SU-DHL-6 (cell line): ENCODE measurements around the gene ZDHHC17.

ENCODE experiments used
- H2AFZ ChIP-seq: fragments of 200-600 bp; sonication (generic); 2 replicates; pipeline ENCODE4 v1.6.1; 2014; ENCODE audit warnings: low read depth, mild to moderate bottlenecking, moderate library complexity, mixed read lengths, antibody characterized with exemption, low read length; ENCODE audit not compliant: severe bottlenecking
- H3F3A ChIP-seq: fragments of 200-600 bp; shearing (Covaris generic); 2 replicates; pipeline ENCODE4 v1.6.0; 2016; ENCODE audit warnings: antibody characterized with exemption, mild to moderate bottlenecking; ENCODE audit not compliant: insufficient read depth
- H3K27ac ChIP-seq: fragments of 200-600 bp; sonication (generic); 2 replicates; pipeline ENCODE4 v1.5.1; 2016; ENCODE audit warnings: low read depth, mild to moderate bottlenecking, low read length, moderate library complexity, mixed read lengths
- H3K27me3 ChIP-seq: fragments of 200-600 bp; sonication (generic), shearing (Covaris generic); 2 replicates; pipeline ENCODE4 v1.6.0; 2014; ENCODE audit warnings: mild to moderate bottlenecking, low read length
- H3K36me3 ChIP-seq: fragments of 200-600 bp; sonication (generic); 2 replicates; pipeline ENCODE4 v1.6.1; 2014; ENCODE audit warnings: mild to moderate bottlenecking, low read length, mixed read lengths
- H3K4me2 ChIP-seq: fragments of 300-600, 200-600 bp; shearing (Covaris generic), sonication (generic); 2 replicates; pipeline ENCODE4 v1.6.0; 2014; ENCODE audit warnings: low read length, low read depth, mild to moderate bottlenecking; ENCODE audit not compliant: poor library complexity, severe bottlenecking
- H3K4me3 ChIP-seq: fragments of 200-600 bp; sonication (generic); 2 replicates; pipeline ENCODE4 v1.5.1; 2014; ENCODE audit warnings: antibody characterized with exemption, low read length, mild to moderate bottlenecking, mixed read lengths; ENCODE audit not compliant: insufficient read depth, poor library complexity, severe bottlenecking
- H3K79me2 ChIP-seq: fragments of 200-600 bp; sonication (generic); 2 replicates; pipeline ENCODE4 v1.6.1; 2014; ENCODE audit warnings: mild to moderate bottlenecking, low read length, moderate library complexity; ENCODE audit not compliant: insufficient read depth
- H3K9ac ChIP-seq: fragments of 200-600 bp; sonication (generic); 2 replicates; pipeline ENCODE4 v1.7.0; 2014; ENCODE audit warnings: mild to moderate bottlenecking, low read length
- H3K9me2 ChIP-seq: fragments of 200-600 bp; sonication (generic); replicated peaks from 2 replicates; pipeline ENCODE4 v1.6.1; 2014; ENCODE audit warnings: low read length; ENCODE audit not compliant: insufficient read depth
- H3K9me3 ChIP-seq: fragments of 200-600 bp; sonication (generic); 2 replicates; pipeline ENCODE4 v1.6.1; 2014; ENCODE audit warnings: low read length, mixed read lengths; ENCODE audit not compliant: insufficient read depth
- H4K20me1 ChIP-seq: fragments of 200-600 bp; sonication (generic); 2 replicates; pipeline ENCODE4 v1.6.1; 2014; ENCODE audit warnings: low read depth, mild to moderate bottlenecking, antibody characterized with exemption, low read length, moderate library complexity, mixed read lengths
- EZH2phosphoT487 ChIP-seq: fragments of 200-600 bp; sonication (generic), shearing (Covaris generic); conservative IDR thresholded peaks from 2 replicates; pipeline ENCODE4 v1.6.1; 2018; ENCODE audit warnings: mild to moderate bottlenecking, antibody characterized with exemption, low read length, moderate library complexity, mixed read lengths
- TF ChIP-seq, protein P1 (sequence below): fragments of 200-600 bp; sonication (generic); IDR thresholded peaks from one replicate; pipeline ENCODE4 v1.5.1; 2017; ENCODE audit warnings: antibody characterized with exemption, mild to moderate bottlenecking, low read length, moderate library complexity; ENCODE audit not compliant: insufficient read depth, poor library complexity, severe bottlenecking

ZDHHC17 gene

GRCh38 chr12:76866726-76867125, 102.8 kb downstream of the ZDHHC17 start:
- TF ChIP-seq, protein P1, sequence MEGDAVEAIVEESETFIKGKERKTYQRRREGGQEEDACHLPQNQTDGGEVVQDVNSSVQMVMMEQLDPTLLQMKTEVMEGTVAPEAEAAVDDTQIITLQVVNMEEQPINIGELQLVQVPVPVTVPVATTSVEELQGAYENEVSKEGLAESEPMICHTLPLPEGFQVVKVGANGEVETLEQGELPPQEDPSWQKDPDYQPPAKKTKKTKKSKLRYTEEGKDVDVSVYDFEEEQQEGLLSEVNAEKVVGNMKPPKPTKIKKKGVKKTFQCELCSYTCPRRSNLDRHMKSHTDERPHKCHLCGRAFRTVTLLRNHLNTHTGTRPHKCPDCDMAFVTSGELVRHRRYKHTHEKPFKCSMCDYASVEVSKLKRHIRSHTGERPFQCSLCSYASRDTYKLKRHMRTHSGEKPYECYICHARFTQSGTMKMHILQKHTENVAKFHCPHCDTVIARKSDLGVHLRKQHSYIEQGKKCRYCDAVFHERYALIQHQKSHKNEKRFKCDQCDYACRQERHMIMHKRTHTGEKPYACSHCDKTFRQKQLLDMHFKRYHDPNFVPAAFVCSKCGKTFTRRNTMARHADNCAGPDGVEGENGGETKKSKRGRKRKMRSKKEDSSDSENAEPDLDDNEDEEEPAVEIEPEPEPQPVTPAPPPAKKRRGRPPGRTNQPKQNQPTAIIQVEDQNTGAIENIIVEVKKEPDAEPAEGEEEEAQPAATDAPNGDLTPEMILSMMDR = no peak
- TF ChIP-seq EZH2phosphoT487 = no peak
- Histone ChIP-seq H4K20me1 (no peaks in the 10 kb centered on the region), H3K4me3 (no peak overlapping the region), H3F3A (no peaks in the 10 kb centered on the region), H3K9me3 (no peaks in the 10 kb centered on the region), H3K36me3 (no peaks in the 10 kb centered on the region), H3K79me2 (no peaks in the 10 kb centered on the region), H3K27me3 (no peaks in the 10 kb centered on the region), H3K4me2 (no peak overlapping the region), H3K27ac (no peak overlapping the region), H3K9me2 (no peaks in the 10 kb centered on the region), H3K9ac (no peak overlapping the region), H2AFZ (no peak overlapping the region)

- H2AFZ ChIP-seq = no peak overlapping the region
- H3K27ac ChIP-seq = no peak overlapping the region
- H4K20me1 ChIP-seq = no peaks in the 10 kb centered on the region
- no peaks in the 10 kb centered on the region for H3F3A ChIP-seq
- H3K9me3 ChIP-seq = no peaks in the 10 kb centered on the region
- H3K36me3 ChIP-seq = no peaks in the 10 kb centered on the region
- H3K4me2 ChIP-seq = no peak overlapping the region
- no peaks in the 10 kb centered on the region for H3K9me2 ChIP-seq
- no peak for TF ChIP-seq EZH2phosphoT487
- TF ChIP-seq, protein P1 = no peak
- no peak overlapping the region for H3K9ac ChIP-seq
- H3K27me3 ChIP-seq = no peaks in the 10 kb centered on the region
- H3K4me3 ChIP-seq = no peak overlapping the region
- H3K79me2 ChIP-seq = no peaks in the 10 kb centered on the region
Measured at GRCh38 chr12:76871082-76871481, 107.2 kb downstream of the ZDHHC17 start.

- no peak overlapping the region for H3K4me3 ChIP-seq
- H3F3A ChIP-seq = no peaks in the 10 kb centered on the region
- no peak overlapping the region for H3K27ac ChIP-seq
- no peaks in the 10 kb centered on the region for H3K36me3 ChIP-seq
- no peaks in the 10 kb centered on the region for H3K79me2 ChIP-seq
- H3K9ac ChIP-seq = no peak overlapping the region
- no peak for TF ChIP-seq EZH2phosphoT487
- TF ChIP-seq, protein P1 = no peak
- no peak overlapping the region for H3K4me2 ChIP-seq
- H3K9me2 ChIP-seq = no peaks in the 10 kb centered on the region
- no peaks in the 10 kb centered on the region for H3K9me3 ChIP-seq
- no peaks in the 10 kb centered on the region for H4K20me1 ChIP-seq
- no peaks in the 10 kb centered on the region for H3K27me3 ChIP-seq
- no peak overlapping the region for H2AFZ ChIP-seq
Measured at GRCh38 chr12:76871742-76872141, 107.8 kb downstream of the ZDHHC17 start.

DNA sequence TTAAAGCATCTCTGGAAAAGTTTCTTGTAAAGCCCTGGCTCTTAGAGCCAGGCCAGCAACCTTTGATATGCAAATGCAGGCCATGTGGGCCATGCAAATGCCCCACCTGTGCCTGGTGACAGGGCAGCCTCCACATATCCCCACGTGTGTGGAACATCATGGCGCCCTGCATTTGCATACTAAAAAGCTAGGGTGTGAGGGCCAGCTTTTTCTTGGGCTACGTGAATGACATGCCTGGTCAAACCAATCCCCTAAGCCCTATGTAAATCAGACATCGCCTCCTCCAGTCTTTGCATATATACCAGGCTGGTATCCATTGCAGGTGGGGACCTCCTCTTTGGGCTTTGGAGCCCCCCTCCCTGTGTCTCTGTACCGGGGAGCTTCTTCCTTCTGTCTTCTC, 108.5 kb downstream of the ZDHHC17 start:
- no peak overlapping the region for H3K4me3 ChIP-seq
- TF ChIP-seq EZH2phosphoT487 = no peak
- TF ChIP-seq, protein P1 = no peak
- H4K20me1 ChIP-seq = no peaks in the 10 kb centered on the region
- no peaks in the 10 kb centered on the region for H3K27me3 ChIP-seq
- no peaks in the 10 kb centered on the region for H3K36me3 ChIP-seq
- no peak overlapping the region for H3K4me2 ChIP-seq
- no peaks in the 10 kb centered on the region for H3K79me2 ChIP-seq
- no peak overlapping the region for H2AFZ ChIP-seq
- H3K9me3 ChIP-seq = no peaks in the 10 kb centered on the region
- no peaks in the 10 kb centered on the region for H3K9me2 ChIP-seq
- no peaks in the 10 kb centered on the region for H3F3A ChIP-seq
- no peak overlapping the region for H3K27ac ChIP-seq
- no peak overlapping the region for H3K9ac ChIP-seq
